ENCODE data around the gene KRTAP17-1.

GRCh38 chr17:41308251-41308917, 7.1 kb downstream of the KRTAP17-1 start:
- TF ChIP-seq POLR2AphosphoS5 (IDR thresholded peaks at IDR 0.05; ENCODE audit: low read depth, low read length) = no peak
- no peak for TF ChIP-seq TAF1 (IDR thresholded peaks at IDR 0.05; ENCODE audit: borderline replicate concordance, insufficient read depth, low read length)
